HepG2 (cell line): ENCODE data around the gene IMP3. TPM values are rescaled to one million over a fixed set of nuclear protein-coding genes. Genes with fewer than 3 reads are reported as not detected.

ENCODE experiments used
- JUNB ChIP-seq: sonication (generic); formaldehyde crosslinking; IDR thresholded peaks from 2 replicates; pipeline ENCODE4 v1.8.0; 2022; ENCODE audit warnings: missing genetic modification reagents, mild to moderate bottlenecking, borderline replicate concordance
- NCOA5 ChIP-seq: sonication (generic); formaldehyde crosslinking; IDR thresholded peaks from 2 replicates; pipeline ENCODE4 v1.4.0; 2020; ENCODE audit warnings: missing genetic modification reagents
- POGZ ChIP-seq: sonication (generic); formaldehyde crosslinking; IDR thresholded peaks from 2 replicates; pipeline ENCODE4 v1.4.0; 2020; ENCODE audit warnings: mild to moderate bottlenecking, missing genetic modification reagents
- PPARG ChIP-seq: conservative IDR thresholded peaks from 2 replicates; pipeline ENCODE4 v1.6.1; 2016; ENCODE audit warnings: missing biosample characterization, missing genetic modification reagents
- SOX5 ChIP-seq: IDR thresholded peaks from 2 replicates; pipeline ENCODE4 v1.6.1; 2016; ENCODE audit warnings: borderline replicate concordance
- TFAP4 ChIP-seq: sonication (generic); IDR thresholded peaks from 2 replicates; pipeline ENCODE4 v1.6.1; 2016; ENCODE audit warnings: low read depth, borderline replicate concordance
- TFDP1 ChIP-seq: IDR thresholded peaks from 2 replicates; pipeline ENCODE4 v1.6.1; 2016; ENCODE audit warnings: missing compliant biosample characterization, missing genetic modification reagents, borderline replicate concordance
- ZBTB40 ChIP-seq, 2 experiments: fragments of 450-650 bp in 1 of 2; sonication (generic) in 1 of 2; formaldehyde crosslinking in 1 of 2; IDR thresholded peaks; 2 replicates each; pipeline versions ENCODE4 v1.6.1 to v1.8.0; 2016 to 2022; ENCODE audit warnings: antibody characterized with exemption in 1 of 2, mild to moderate bottlenecking in 1 of 2, missing genetic modification reagents in 1 of 2
- ZNF776 ChIP-seq: sonication (generic); formaldehyde crosslinking; IDR thresholded peaks from 2 replicates; pipeline ENCODE4 v1.4.0; 2020; ENCODE audit warnings: mild to moderate bottlenecking, missing genetic modification reagents
- ZNF782 ChIP-seq: sonication (generic); formaldehyde crosslinking; IDR thresholded peaks from 2 replicates; pipeline ENCODE4 v1.4.0; 2020; ENCODE audit warnings: missing genetic modification reagents, mild to moderate bottlenecking, borderline replicate concordance
- ZNF788 ChIP-seq: sonication (generic); formaldehyde crosslinking; IDR thresholded peaks from 2 replicates; pipeline ENCODE4 v1.5.0; 2020; ENCODE audit warnings: mild to moderate bottlenecking, missing genetic modification reagents, borderline replicate concordance
- polyA plus RNA-seq, 8 experiments: library from polyadenylated mRNA; depleted of rRNA in 3 of 8; stranded (reverse) in 7 of 8; unstranded in 1 of 8; fragments of >200 nt; fragmentation: Illumina TruSeq in 4 of 8; extraction: Trizol in 4 of 8; gene quantifications; 2 replicates each; pipeline versions ENCODE4 v1.2.1 to v1.2.3, GENCODE V29; 2011 to 2016; ENCODE audit warnings: low read depth in 4 of 8, missing spikeins in 1 of 8, mixed read lengths in 1 of 8; ENCODE audit not compliant: insufficient read depth in 1 of 8
- total RNA-seq, 5 experiments: library from RNA; depleted of rRNA; stranded (reverse); fragments of >200 nt; fragmentation: Illumina TruSeq; extraction: Trizol; gene quantifications; 2 replicates each; pipeline ENCODE4 v1.2.3, GENCODE V29; 2016; ENCODE audit warnings: low read depth in 1 of 5
- TF ChIP-seq, protein P1 (sequence below): sonication (generic); formaldehyde crosslinking; IDR thresholded peaks from 2 replicates; pipeline ENCODE4 v1.4.0; 2020; ENCODE audit warnings: missing genetic modification reagents

The IMP3 gene
- total and polyA plus RNA-seq, 2 of the 13 experiments (the other 11 are each of a cell fraction or from before 2014, with no cell fraction given): 38.3 to 143 TPM

DNA sequence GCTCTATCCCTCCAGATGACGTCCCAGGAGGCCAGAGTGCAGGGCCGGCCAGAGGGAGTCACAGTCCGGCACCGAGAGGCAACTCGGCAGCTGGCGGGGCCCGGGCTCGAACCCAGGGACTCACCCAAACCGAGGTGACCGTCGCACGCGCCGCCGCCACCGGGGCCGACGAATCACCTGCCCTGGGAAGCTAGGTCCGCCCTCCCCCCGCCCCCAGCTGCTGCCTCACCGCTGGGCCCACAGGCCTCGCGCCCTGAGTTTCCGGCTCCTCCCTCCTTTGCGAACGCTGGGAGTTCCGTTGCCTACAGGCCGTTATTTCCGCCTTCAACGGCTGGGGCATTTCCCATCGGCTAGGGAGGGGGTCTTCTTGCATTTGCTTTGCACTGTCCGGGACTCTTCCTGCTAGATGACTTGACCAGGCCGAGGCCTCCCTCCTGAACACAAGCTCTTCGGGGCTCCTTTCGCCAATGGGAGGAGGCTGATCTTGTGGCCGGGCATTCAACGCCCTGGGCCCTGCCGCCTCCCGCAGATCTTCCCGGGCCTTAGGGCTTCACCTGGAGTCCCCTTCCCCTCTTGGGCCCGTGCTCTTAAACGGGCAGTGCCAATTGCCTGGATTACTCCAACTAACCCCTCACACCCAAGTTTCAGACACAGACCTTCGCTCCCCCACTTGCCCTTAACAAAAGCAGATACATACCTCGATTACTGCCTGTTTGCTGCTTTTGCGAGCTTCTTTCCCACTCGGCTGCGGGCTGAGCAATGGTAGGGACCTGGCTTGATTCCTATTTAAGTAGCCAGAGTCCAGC is 14.3 kb downstream of the IMP3 start, which contains the start of gene SNUPN (continued):
- TF ChIP-seq ZNF788 (CRISPR knock-in tag): peak; percentile 56; the same call in 1 of the 2 replicates
- 0 out of 2 replicates have a peak, but pooled peaks have one; percentile 11 for TF ChIP-seq ZNF782
- TF ChIP-seq SOX5: peak; percentile 15; the same call in 1 of the 2 replicates
- TF ChIP-seq ZBTB40 (IDR thresholded peaks at IDR 0.05): no peak
- TF ChIP-seq ZBTB40 (CRISPR knock-in tag; IDR thresholded peaks at IDR 0.05): peak; percentile 25; the same call in 1 of the 2 replicates
- TF ChIP-seq POGZ (CRISPR knock-in tag): peak; percentile 87
- peak; percentile 81; the same call in 1 of the 2 replicates for TF ChIP-seq TFAP4
- 0 out of 2 replicates have a peak, but pooled peaks have one; percentile 9 for TF ChIP-seq PPARG
- peak; percentile 40; the same call in 1 of the 2 replicates for TF ChIP-seq TFDP1
- peak; percentile 42 for TF ChIP-seq ZNF776 (CRISPR knock-in tag)
- TF ChIP-seq, protein P1, sequence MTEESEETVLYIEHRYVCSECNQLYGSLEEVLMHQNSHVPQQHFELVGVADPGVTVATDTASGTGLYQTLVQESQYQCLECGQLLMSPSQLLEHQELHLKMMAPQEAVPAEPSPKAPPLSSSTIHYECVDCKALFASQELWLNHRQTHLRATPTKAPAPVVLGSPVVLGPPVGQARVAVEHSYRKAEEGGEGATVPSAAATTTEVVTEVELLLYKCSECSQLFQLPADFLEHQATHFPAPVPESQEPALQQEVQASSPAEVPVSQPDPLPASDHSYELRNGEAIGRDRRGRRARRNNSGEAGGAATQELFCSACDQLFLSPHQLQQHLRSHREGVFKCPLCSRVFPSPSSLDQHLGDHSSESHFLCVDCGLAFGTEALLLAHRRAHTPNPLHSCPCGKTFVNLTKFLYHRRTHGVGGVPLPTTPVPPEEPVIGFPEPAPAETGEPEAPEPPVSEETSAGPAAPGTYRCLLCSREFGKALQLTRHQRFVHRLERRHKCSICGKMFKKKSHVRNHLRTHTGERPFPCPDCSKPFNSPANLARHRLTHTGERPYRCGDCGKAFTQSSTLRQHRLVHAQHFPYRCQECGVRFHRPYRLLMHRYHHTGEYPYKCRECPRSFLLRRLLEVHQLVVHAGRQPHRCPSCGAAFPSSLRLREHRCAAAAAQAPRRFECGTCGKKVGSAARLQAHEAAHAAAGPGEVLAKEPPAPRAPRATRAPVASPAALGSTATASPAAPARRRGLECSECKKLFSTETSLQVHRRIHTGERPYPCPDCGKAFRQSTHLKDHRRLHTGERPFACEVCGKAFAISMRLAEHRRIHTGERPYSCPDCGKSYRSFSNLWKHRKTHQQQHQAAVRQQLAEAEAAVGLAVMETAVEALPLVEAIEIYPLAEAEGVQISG (CRISPR knock-in tag): peak; percentile 85
- no peak for TF ChIP-seq NCOA5 (CRISPR knock-in tag)
- no peak for TF ChIP-seq JUNB (CRISPR knock-in tag)
